Osteoblast (primary cell): ENCODE measurements around the gene MMP24OS. TPM values are rescaled to one million over a fixed set of nuclear protein-coding genes. Genes with fewer than 3 reads are reported as not detected.
A peak's percentile ranks its signal among the peaks of the same experiment; 100 is the strongest.
"Not testable (repeated sequence)": the region's sequence is repeated elsewhere in the genome, so short reads cannot be mapped to it uniquely, and the experiment has no call there.

ENCODE experiments used
- DNase-seq: peaks from one replicate; pipeline ENCODE4 v3.0.0; 2011; ENCODE audit warnings: low spot score, mixed read lengths; ENCODE audit not compliant: insufficient read length; ENCODE audit errors: missing footprints
- H2AFZ ChIP-seq: 2 replicates; pipeline ENCODE4 v1.6.0; 2011; ENCODE audit warnings: mild to moderate bottlenecking, low read length
- H3K27ac ChIP-seq: 2 replicates; pipeline ENCODE4 v1.5.1; 2011; ENCODE audit warnings: mild to moderate bottlenecking, low read depth, low read length, moderate library complexity
- H3K27me3 ChIP-seq: 2 replicates; pipeline ENCODE4 v1.6.0; 2012; ENCODE audit warnings: mild to moderate bottlenecking, control low read depth, inconsistent platforms, low read length, moderate library complexity; ENCODE audit not compliant: insufficient read depth
- H3K36me3 ChIP-seq: 2 replicates; pipeline ENCODE4 v1.5.1; 2011; ENCODE audit warnings: mild to moderate bottlenecking, low read length, control low read depth, moderate library complexity; ENCODE audit not compliant: insufficient read depth
- H3K4me1 ChIP-seq: 2 replicates; pipeline ENCODE4 v1.5.1; 2011; ENCODE audit warnings: mild to moderate bottlenecking, low read length, control low read depth, moderate library complexity; ENCODE audit not compliant: insufficient read depth
- H3K4me2 ChIP-seq: 2 replicates; pipeline ENCODE4 v1.6.0; 2011; ENCODE audit warnings: mild to moderate bottlenecking, low read length; ENCODE audit not compliant: insufficient read depth
- H3K4me3 ChIP-seq: fragments of 200-600 bp; sonication (generic); 3 replicates; pipeline ENCODE4 v1.5.1; 2012; ENCODE audit warnings: mild to moderate bottlenecking, low read length, inconsistent platforms; ENCODE audit not compliant: insufficient read depth
- H3K79me2 ChIP-seq: 2 replicates; pipeline ENCODE4 v1.6.0; 2012; ENCODE audit warnings: mild to moderate bottlenecking, low read length, control low read depth, inconsistent platforms; ENCODE audit not compliant: insufficient read depth
- H3K9me3 ChIP-seq: 2 replicates; pipeline ENCODE4 v1.5.1; 2011; ENCODE audit warnings: low read depth, low read length, control low read depth
- H4K20me1 ChIP-seq: 2 replicates; pipeline ENCODE4 v1.6.0; 2012; ENCODE audit warnings: mild to moderate bottlenecking, low read length, control low read depth; ENCODE audit not compliant: insufficient read depth
- total RNA-seq: library from RNA; depleted of rRNA; stranded (reverse); fragments of >200 nt; gene quantifications from 2 replicates; pipeline ENCODE4 v1.2.3, GENCODE V29; 2012
- TF ChIP-seq, protein P1 (sequence below): IDR thresholded peaks from 2 replicates; pipeline ENCODE4 v1.5.1; 2011; ENCODE audit warnings: mild to moderate bottlenecking, low read depth, low read length, moderate library complexity; ENCODE audit errors: extremely low read depth

MMP24OS gene
- total RNA-seq, 1 donor: 22.1 TPM

DNA sequence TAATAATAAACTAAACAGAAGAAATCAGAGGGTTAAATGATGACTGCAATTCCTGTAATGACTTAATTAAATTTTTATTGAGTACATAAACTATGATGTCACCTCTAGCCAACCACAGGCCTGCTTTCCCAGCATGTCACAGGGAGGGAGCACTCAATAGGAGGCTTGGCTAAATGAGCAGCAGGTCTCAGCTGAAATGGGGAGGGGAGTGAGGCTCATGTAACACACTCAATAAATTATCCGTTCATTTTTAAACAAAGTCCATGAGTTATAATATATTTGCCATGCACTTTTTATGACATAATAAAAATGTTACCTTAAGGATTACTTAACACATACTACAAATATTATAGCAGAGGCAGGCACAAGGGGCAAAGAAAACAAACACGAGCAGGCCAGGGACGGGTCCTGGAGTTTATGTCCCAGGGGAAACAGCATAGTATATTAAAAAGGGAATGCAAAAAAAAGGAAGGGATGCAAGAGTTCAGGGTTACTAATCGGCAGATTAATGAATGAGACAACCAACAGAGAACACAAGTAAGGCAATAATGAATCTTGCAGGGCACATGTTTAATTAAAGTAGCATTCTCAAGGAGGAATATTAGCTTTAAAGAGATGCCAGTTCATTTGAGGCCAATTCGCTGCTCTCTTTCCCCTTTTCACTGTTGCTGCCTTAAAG, 41.4 kb upstream of the MMP24OS start:
- Histone ChIP-seq H3K79me2 (no peaks in the 10 kb centered on the region), H2AFZ (no peak overlapping the region), H3K9me3 (no peaks in the 10 kb centered on the region), H3K4me3 (no peak overlapping the region), H3K36me3 (no peaks in the 10 kb centered on the region), H3K27me3 (no peaks in the 10 kb centered on the region), H3K4me2 (peak overlapping the region; percentile 64), H3K4me1 (peaks cover 60% of the 10 kb centered on the region), H3K27ac (peak overlapping the region; percentile 90), H4K20me1 (no peaks in the 10 kb centered on the region)
- peak; percentile 54 for DNase-seq
- TF ChIP-seq, protein P1, sequence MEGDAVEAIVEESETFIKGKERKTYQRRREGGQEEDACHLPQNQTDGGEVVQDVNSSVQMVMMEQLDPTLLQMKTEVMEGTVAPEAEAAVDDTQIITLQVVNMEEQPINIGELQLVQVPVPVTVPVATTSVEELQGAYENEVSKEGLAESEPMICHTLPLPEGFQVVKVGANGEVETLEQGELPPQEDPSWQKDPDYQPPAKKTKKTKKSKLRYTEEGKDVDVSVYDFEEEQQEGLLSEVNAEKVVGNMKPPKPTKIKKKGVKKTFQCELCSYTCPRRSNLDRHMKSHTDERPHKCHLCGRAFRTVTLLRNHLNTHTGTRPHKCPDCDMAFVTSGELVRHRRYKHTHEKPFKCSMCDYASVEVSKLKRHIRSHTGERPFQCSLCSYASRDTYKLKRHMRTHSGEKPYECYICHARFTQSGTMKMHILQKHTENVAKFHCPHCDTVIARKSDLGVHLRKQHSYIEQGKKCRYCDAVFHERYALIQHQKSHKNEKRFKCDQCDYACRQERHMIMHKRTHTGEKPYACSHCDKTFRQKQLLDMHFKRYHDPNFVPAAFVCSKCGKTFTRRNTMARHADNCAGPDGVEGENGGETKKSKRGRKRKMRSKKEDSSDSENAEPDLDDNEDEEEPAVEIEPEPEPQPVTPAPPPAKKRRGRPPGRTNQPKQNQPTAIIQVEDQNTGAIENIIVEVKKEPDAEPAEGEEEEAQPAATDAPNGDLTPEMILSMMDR: no peak

DNA sequence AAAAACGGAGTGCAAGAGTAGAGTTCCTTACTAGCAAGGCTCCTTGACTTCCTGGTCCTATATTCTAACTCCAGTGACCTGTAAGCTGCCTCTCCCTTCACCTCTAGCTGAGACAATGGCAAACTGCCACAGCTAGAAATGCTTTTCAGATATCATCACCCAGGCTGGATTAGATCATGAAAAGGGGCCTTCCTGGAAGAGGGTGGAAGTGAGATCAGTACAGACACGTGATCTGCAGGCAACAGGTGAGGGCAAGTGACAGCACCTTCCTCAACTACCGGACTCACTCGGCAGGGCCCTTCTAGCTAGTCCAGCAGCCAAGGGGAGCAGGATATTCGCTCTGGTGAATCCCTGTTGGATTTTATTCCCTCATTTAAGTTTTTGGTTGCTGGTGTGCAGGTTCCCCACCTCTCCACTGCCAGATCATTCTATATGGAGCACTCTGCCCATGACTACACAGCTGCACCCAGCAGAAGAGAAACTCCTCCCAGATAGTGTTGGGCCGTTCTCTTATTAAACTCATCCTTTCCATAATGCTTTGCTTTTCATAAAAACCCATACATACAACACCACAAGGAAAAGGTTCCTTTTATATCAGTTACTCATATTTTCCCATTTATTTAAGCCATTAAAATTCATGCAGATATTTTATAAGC, 40.7 kb upstream of the MMP24OS start:
- H4K20me1 ChIP-seq: no peaks in the 10 kb centered on the region
- no peak overlapping the region for H3K4me3 ChIP-seq
- no peaks in the 10 kb centered on the region for H3K79me2 ChIP-seq
- H3K4me2 ChIP-seq: peak overlapping the region; percentile 24
- H2AFZ ChIP-seq: no peak overlapping the region
- peak; percentile 59 for DNase-seq
- H3K9me3 ChIP-seq: no peaks in the 10 kb centered on the region
- peaks cover 63% of the 10 kb centered on the region for H3K4me1 ChIP-seq
- H3K36me3 ChIP-seq: no peaks in the 10 kb centered on the region
- TF ChIP-seq, protein P1: no peak
- peak overlapping the region; percentile 90 for H3K27ac ChIP-seq
- H3K27me3 ChIP-seq: no peaks in the 10 kb centered on the region

DNA sequence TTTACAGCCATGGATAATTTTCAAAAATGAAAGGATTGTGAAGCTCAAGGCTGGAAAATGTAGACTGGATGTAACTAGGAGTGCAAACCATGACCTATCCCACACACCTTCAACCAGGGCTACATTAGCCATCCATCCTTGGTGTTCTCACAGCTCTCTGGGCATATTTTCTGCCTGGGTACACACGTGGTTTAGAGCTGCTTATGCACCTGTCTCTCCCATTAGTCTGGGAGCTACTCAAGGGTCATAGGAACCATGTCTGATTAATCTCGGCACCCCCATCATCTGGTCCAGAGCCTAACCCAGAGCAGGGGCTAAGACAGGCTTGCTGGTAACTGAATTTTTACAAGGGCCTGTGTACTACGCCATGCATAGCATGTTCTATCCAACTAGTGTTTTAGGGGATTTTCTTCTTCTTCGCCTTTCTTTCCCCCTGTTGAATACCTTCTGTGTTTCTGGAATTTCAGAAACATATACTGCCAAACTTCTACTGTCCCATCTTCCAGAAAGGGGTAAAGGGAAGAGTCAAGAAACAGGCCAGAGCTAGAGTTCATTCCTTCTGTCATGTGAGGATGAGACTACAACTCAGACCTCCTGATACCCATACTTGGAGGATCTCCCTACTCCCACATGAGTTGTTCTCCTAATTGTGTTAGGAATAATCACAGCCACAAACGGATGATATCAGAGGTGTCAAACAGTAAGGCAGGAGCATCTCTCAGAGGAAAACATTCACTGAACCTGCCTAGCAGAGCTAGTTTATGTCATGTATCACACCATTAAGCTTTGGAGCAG, 39.7 kb upstream of the MMP24OS start:
- H3K4me2 ChIP-seq: no peak overlapping the region
- TF ChIP-seq, protein P1: no peak
- no peak overlapping the region for H3K4me3 ChIP-seq
- no peaks in the 10 kb centered on the region for H3K27me3 ChIP-seq
- no peaks in the 10 kb centered on the region for H4K20me1 ChIP-seq
- H3K36me3 ChIP-seq: no peaks in the 10 kb centered on the region
- no peaks in the 10 kb centered on the region for H3K9me3 ChIP-seq
- H2AFZ ChIP-seq: no peak overlapping the region
- peak overlapping the region; percentile 90 for H3K27ac ChIP-seq
- H3K79me2 ChIP-seq: no peaks in the 10 kb centered on the region
- DNase-seq: peak; percentile 14
- peaks cover 66% of the 10 kb centered on the region for H3K4me1 ChIP-seq

GRCh38 chr20:35316086-35316485, 38.2 kb upstream of the MMP24OS start:
- Histone ChIP-seq H3K27me3 (no peaks in the 10 kb centered on the region), H3K36me3 (no peaks in the 10 kb centered on the region), H3K9me3 (no peaks in the 10 kb centered on the region), H2AFZ (no peak overlapping the region), H4K20me1 (no peaks in the 10 kb centered on the region), H3K79me2 (no peaks in the 10 kb centered on the region), H3K4me2 (no peak overlapping the region), H3K4me1 (peaks cover 78% of the 10 kb centered on the region), H3K4me3 (no peak overlapping the region), H3K27ac (peak overlapping the region; percentile 75)
- peak; percentile 6 for DNase-seq
- TF ChIP-seq, protein P1: no peak

- H3K9me3 ChIP-seq, H3K27me3 ChIP-seq, H4K20me1 ChIP-seq, H3K4me2 ChIP-seq, DNase-seq, H3K79me2 ChIP-seq, H2AFZ ChIP-seq, H3K36me3 ChIP-seq, H3K4me3 ChIP-seq: not testable (repeated sequence)
- Histone ChIP-seq H3K4me1 (peaks cover 76% of the 10 kb centered on the region), H3K27ac (peak overlapping the region; percentile 75)
Observed at GRCh38 chr20:35315632-35316020, 37.7 kb upstream of the MMP24OS start.
